ENCODE results near the gene SLC7A5.
"Not testable (repeated sequence)": the region's sequence is repeated elsewhere in the genome, so short reads cannot be mapped to it uniquely, and the experiment has no call there.

SLC7A5 gene

DNA sequence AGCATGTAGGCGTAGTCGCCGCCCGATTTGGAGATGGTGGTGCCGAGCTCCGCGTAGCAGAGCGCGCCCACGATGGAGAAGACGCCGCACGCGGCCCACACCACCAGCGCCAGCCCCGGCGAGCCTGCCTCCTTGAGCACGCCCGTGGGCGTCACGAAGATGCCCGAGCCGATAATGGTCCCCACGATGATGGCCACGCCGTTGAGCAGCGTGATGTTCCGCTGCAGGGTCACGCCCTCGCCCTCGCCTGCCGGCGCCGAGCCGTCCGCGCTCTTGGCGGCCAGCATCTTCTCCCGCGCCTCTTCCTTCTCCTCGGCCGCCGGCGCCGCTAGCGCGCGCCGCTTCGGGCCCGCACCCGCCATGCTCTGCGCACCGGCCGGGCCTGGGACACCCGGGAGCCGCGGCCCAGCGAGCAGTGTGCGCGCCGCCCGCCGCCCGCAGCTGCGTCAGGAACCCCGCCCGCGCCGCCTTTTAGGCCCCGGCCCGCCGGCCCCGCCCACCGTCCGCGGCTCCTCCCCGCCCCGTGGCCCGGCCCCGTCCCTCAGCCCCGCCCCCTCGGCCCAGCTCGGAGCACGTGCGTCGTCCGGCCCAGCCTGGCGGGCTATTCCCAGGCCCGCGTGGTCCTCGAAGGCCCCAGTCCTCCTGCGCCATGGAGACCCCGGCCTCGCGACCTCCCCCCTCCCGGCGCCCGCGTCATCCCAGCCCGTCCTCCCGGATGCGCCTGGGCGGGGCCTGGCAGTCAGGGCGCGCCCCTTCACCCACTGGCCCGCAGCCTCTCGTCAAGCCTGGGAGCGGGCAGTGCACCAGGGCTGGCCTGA, at the start of gene SLC7A5:
SLC7A5 (minus strand) TSS at position 447 of the 818 bp plus-strand sequence; CDS start at position 362, 85 bp downstream.
- peak within 1 kb of the TSS; percentile 55 to 69 for H3K9ac ChIP-seq (ENCODE audit: low read length in 2 of 2)

DNA sequence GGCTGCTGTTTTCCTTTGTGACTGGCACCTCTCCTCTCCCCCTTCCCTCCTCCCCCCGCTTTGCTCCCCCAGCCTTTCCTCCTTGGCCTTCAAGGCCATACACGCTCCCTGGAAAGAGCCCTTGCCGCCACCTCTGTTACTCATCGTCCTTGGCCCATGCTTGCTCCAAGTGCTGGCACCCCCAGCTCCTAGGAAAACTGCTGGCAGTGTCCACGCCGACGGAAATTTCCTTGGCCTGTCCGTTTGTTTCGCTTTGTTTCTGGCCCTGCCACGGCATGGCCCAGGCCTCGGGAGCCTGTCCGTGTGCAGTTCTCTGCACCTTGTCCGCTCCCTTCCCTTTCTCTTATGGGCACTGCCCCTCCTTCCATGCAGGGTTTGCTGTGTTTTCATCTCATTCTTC, 49.0 kb upstream of the SLC7A5 start:
- no peak overlapping the region for H3K27ac ChIP-seq (ENCODE audit: low read length)
- H3K9me3 ChIP-seq (ENCODE audit: control insufficient read depth in 2 of 2, low read length in 2 of 2), result no peaks in the 10 kb centered on the region
- no peak overlapping the region for H3K4me3 ChIP-seq (ENCODE audit: low read length in 2 of 2)
- no peaks in the 10 kb centered on the region for H3K27me3 ChIP-seq (ENCODE audit: control insufficient read depth in 1 of 2, insufficient read depth in 2 of 2, low read length in 2 of 2)
- H3K4me1 ChIP-seq (ENCODE audit: control insufficient read depth, insufficient read depth, low read length), result no peaks in the 10 kb centered on the region
- H3K36me3 ChIP-seq (ENCODE audit: control insufficient read depth in 2 of 2, insufficient read depth in 2 of 2, low read length in 2 of 2), result no peaks in the 10 kb centered on the region
- no peak overlapping the region for H3K9ac ChIP-seq (ENCODE audit: low read length in 2 of 2)

More for the DNA sequence above, at the start of gene SLC7A5:
- not testable (repeated sequence) for H3K27me3 ChIP-seq (ENCODE audit: control insufficient read depth in 1 of 2, insufficient read depth in 2 of 2, low read length in 2 of 2); H3K36me3 ChIP-seq (ENCODE audit: control insufficient read depth in 2 of 2, insufficient read depth in 2 of 2, low read length in 2 of 2); H3K9me3 ChIP-seq (ENCODE audit: control insufficient read depth in 2 of 2, low read length in 2 of 2)
- Histone ChIP-seq H3K4me3 (ENCODE audit: low read length in 2 of 2) (peak within 1 kb of the TSS; percentile 61 to 75), H3K27ac (ENCODE audit: low read length) (peak within 1 kb of the TSS; percentile 49), H3K4me1 (ENCODE audit: control insufficient read depth, insufficient read depth, low read length) (peaks cover 18% of the 10 kb centered on the region)

DNA sequence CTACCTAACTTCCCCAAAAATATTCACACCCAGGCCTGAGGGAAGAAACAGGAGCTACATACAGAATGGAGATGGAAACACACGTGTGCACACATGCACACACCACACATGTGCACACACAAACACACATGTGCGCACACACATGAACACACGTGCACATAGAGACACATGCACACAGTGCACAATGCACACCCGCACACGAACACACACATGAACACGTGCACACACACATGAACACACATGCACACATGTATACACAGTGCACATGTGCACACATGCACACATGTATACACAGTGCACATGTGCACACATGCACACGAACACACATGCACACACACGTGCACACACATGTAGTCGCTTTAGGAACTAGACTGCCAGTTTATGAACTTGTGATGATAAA, 48.2 kb upstream of the SLC7A5 start:
- H3K9me3 ChIP-seq (ENCODE audit: control insufficient read depth in 2 of 2, low read length in 2 of 2), result no peaks in the 10 kb centered on the region
- no peaks in the 10 kb centered on the region for H3K36me3 ChIP-seq (ENCODE audit: control insufficient read depth in 2 of 2, insufficient read depth in 2 of 2, low read length in 2 of 2)
- no peak overlapping the region for H3K4me3 ChIP-seq (ENCODE audit: low read length in 2 of 2)
- no peaks in the 10 kb centered on the region for H3K4me1 ChIP-seq (ENCODE audit: control insufficient read depth, insufficient read depth, low read length)
- H3K27ac ChIP-seq (ENCODE audit: low read length), result no peak overlapping the region
- H3K9ac ChIP-seq (ENCODE audit: low read length in 2 of 2), result no peak overlapping the region
- no peaks in the 10 kb centered on the region for H3K27me3 ChIP-seq (ENCODE audit: control insufficient read depth in 1 of 2, insufficient read depth in 2 of 2, low read length in 2 of 2)

DNA sequence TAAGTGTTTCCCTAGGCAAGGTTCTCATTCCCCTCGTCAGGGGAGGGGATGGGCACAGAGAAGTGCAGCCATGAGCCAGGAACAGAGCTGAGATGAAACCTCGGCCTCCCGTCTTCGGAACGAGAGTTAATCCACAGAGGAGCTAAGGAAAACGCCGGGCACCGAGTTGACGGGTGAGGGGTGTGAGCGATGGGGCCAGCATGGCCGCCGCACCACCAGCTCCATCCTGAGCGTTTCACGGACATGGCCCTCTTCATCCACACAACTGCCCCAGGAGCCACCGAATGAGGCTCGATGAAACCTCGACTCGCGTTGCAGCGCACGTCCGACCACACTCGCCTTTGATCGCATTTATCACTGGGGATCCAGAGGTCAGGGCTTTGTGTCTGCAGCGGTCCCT, 45.5 kb upstream of the SLC7A5 start:
- H3K36me3 ChIP-seq (ENCODE audit: control insufficient read depth in 2 of 2, insufficient read depth in 2 of 2, low read length in 2 of 2), result no peaks in the 10 kb centered on the region
- H3K9ac ChIP-seq (ENCODE audit: low read length in 2 of 2), result no peak overlapping the region
- no peaks in the 10 kb centered on the region for H3K9me3 ChIP-seq (ENCODE audit: control insufficient read depth in 2 of 2, low read length in 2 of 2)
- H3K4me1 ChIP-seq (ENCODE audit: control insufficient read depth, insufficient read depth, low read length), result peaks cover 11% of the 10 kb centered on the region
- no peak overlapping the region for H3K27ac ChIP-seq (ENCODE audit: low read length)
- H3K4me3 ChIP-seq (ENCODE audit: low read length in 2 of 2), result no peak overlapping the region
- H3K27me3 ChIP-seq (ENCODE audit: control insufficient read depth in 1 of 2, insufficient read depth in 2 of 2, low read length in 2 of 2), result no peaks in the 10 kb centered on the region

DNA sequence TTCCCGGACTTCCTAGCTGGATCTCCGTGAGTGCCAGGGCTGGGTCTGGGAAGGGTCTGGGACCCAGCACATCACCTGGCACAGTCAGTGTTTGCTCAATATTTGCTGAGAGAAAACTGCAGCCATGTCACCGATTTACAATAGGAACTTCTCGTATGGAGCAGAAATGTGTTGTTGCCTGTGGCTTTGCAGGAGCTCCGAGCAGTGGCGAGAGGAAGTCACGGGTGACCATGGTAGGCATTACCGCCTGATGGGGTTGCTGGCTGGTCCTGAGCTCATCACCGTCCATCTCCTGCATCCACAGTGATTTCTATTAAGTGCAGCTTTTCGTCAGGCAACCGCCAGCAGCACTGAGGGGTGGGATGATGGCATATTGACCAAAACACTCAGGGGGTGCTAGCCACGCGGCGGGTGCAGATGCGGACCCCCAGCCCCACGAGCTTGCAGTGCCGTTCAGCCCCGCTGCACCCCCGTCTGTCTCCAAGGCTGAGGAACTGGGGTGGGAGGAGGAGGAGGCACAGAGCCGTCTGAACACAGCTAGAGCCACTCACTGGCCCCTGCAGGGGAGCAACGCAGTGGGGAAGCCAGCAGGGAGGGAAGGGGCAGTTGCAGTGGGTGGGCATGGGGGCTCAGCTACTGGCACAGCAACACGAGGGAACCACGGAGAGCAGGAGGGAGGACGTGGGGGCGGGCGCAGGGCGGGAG, 44.9 kb upstream of the SLC7A5 start:
- not testable (repeated sequence) for H3K9ac ChIP-seq (ENCODE audit: low read length in 2 of 2); H3K4me3 ChIP-seq (ENCODE audit: low read length in 2 of 2); H3K9me3 ChIP-seq (ENCODE audit: control insufficient read depth in 2 of 2, low read length in 2 of 2); H3K27me3 ChIP-seq (ENCODE audit: control insufficient read depth in 1 of 2, insufficient read depth in 2 of 2, low read length in 2 of 2); H3K27ac ChIP-seq (ENCODE audit: low read length); H3K36me3 ChIP-seq (ENCODE audit: control insufficient read depth in 2 of 2, insufficient read depth in 2 of 2, low read length in 2 of 2)
- H3K4me1 ChIP-seq (ENCODE audit: control insufficient read depth, insufficient read depth, low read length), result peaks cover 13% of the 10 kb centered on the region

DNA sequence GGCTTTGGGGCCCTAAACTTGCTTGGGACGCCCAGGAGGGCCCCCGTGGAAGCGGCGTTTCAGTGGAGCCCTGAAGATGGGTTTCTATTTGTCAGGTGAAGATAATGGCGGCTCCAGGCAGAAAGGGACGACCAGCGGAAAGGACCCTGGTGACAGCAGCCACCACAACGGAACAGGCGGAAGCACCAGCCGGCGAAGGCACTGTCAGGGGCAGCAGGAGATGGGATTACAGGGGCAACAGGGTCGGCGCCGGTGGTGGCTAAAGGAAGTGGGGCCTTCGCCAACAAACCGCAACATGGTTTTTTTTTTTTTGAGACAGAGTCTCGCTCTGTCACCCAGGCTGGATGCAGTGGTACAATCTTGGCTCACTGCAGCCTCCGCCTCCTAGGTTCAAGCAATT, 43.4 kb upstream of the SLC7A5 start:
- H3K27ac ChIP-seq (ENCODE audit: low read length); H3K27me3 ChIP-seq (ENCODE audit: control insufficient read depth in 1 of 2, insufficient read depth in 2 of 2, low read length in 2 of 2); H3K4me3 ChIP-seq (ENCODE audit: low read length in 2 of 2); H3K9me3 ChIP-seq (ENCODE audit: control insufficient read depth in 2 of 2, low read length in 2 of 2); H3K36me3 ChIP-seq (ENCODE audit: control insufficient read depth in 2 of 2, insufficient read depth in 2 of 2, low read length in 2 of 2); H3K9ac ChIP-seq (ENCODE audit: low read length in 2 of 2): not testable (repeated sequence)
- H3K4me1 ChIP-seq (ENCODE audit: control insufficient read depth, insufficient read depth, low read length), result peaks cover 13% of the 10 kb centered on the region

DNA sequence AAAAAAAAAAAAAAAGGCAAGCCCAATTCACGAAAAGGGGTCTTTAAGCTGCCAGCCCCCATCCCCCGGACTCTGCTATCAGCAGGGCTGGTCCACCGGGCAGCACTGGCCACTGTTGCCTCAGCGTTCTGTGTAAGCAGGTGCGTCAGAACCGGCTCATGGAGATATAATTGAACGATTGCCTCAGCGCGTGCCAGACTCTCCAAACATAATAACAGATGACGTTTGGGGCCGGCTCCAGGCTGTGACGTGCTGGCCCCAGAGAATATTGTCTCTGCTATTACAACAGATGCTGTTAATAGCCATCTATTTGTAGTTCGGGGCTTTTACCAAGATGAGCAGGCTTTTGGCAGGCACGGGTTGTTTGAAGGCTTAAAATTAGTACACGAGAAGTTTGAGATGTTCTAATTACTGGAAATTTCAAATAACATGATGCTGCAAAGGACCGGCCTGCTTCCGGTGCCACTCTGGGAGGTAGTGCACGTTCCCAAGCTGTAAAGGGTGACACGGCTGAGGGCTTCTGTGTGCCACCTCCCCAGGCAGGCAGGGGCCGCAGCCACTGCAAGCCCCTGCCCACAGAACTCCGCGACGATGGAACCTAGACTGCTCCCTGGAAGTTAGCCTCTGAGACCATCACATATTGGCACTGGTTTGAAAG, 41.9 kb upstream of the SLC7A5 start:
- H3K27ac ChIP-seq (ENCODE audit: low read length), result peak overlapping the region; percentile 53
- H3K9ac ChIP-seq (ENCODE audit: low read length in 2 of 2), result peak overlapping the region in 1 of 2 donors; percentile 53
- H3K4me1 ChIP-seq (ENCODE audit: control insufficient read depth, insufficient read depth, low read length), result peaks cover 13% of the 10 kb centered on the region
- H3K27me3 ChIP-seq (ENCODE audit: control insufficient read depth in 1 of 2, insufficient read depth in 2 of 2, low read length in 2 of 2); H3K36me3 ChIP-seq (ENCODE audit: control insufficient read depth in 2 of 2, insufficient read depth in 2 of 2, low read length in 2 of 2); H3K4me3 ChIP-seq (ENCODE audit: low read length in 2 of 2); H3K9me3 ChIP-seq (ENCODE audit: control insufficient read depth in 2 of 2, low read length in 2 of 2): not testable (repeated sequence)

DNA sequence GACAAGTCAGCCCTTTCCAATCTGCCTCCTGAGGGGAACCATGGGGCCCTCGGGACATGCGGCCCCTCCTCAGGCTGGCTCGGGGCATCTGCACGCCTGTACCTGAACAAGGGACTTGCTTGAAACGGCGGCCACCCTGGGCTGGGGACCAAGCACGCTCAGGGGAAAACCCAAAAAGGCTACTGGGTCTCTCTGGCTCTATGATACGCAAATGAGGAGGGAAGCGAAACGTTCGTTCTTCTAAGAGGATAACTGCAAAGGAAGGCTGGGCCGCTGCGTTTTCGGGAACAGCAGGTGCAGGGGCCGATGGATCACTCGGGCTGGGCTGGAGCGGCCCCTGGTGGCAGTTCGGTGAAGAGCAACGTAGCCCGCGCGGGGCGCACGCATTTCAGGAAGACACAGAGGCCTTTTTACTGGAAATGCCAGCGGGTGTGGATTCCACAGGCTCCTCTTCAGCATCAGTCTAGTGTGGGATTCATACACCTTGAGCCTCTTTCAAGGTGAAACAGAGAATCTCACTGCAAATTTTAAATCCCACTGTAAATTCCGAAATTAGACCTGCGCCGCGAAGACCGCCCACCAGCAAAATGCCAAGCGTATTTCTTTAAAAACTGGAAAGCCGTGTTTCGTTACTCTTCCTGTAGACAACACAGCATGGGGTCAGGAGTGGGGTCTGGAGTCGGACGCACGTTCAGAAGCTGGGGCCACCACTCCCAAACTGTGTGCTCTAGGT, 40.1 kb upstream of the SLC7A5 start:
- H3K9ac ChIP-seq (ENCODE audit: low read length in 2 of 2); H3K27ac ChIP-seq (ENCODE audit: low read length); H3K36me3 ChIP-seq (ENCODE audit: control insufficient read depth in 2 of 2, insufficient read depth in 2 of 2, low read length in 2 of 2); H3K4me3 ChIP-seq (ENCODE audit: low read length in 2 of 2); H3K9me3 ChIP-seq (ENCODE audit: control insufficient read depth in 2 of 2, low read length in 2 of 2); H3K27me3 ChIP-seq (ENCODE audit: control insufficient read depth in 1 of 2, insufficient read depth in 2 of 2, low read length in 2 of 2): not testable (repeated sequence)
- peaks cover 13% of the 10 kb centered on the region for H3K4me1 ChIP-seq (ENCODE audit: control insufficient read depth, insufficient read depth, low read length)

DNA sequence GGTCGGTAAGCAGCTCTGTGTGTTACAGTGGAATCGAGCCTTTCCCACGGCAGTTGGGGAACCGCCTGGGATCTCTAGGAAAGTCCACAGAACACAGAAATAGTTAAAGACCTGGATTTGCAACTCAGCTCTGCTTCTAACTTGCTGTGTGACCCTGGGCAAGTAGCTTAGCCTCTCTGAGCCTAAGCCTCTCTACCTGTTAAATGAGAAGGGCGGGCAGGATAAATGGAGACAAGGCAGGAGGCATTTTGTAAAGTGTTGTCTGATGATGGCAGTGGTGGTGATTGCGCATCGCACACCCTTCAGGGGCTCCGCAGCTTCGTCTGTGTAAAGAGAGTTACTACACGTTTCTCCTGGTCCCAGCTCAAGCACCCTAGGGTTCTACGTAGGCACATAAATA, 38.8 kb upstream of the SLC7A5 start:
- not testable (repeated sequence) for H3K27me3 ChIP-seq (ENCODE audit: control insufficient read depth in 1 of 2, insufficient read depth in 2 of 2, low read length in 2 of 2); H3K36me3 ChIP-seq (ENCODE audit: control insufficient read depth in 2 of 2, insufficient read depth in 2 of 2, low read length in 2 of 2); H3K9ac ChIP-seq (ENCODE audit: low read length in 2 of 2); H3K9me3 ChIP-seq (ENCODE audit: control insufficient read depth in 2 of 2, low read length in 2 of 2); H3K27ac ChIP-seq (ENCODE audit: low read length); H3K4me3 ChIP-seq (ENCODE audit: low read length in 2 of 2)
- peaks cover 13% of the 10 kb centered on the region for H3K4me1 ChIP-seq (ENCODE audit: control insufficient read depth, insufficient read depth, low read length)

DNA sequence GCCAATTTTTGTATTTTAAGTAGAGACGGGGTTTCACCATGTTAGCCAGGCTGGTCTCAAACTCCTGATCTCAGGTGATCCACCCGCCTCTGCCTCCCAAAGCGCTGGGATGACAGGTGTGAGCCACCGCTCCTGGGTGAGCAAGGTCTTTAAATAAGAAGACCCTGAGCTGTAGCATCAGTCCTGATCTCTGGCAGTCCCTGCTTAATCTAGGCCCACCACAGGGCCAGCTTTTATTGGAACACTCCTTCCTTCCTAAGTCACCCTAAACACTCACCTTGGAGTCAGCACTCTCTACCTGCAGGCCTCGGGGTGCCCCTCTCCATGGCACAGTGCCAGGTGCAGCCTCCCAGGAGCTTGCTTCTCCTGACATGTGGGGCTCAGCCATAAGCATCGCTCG, 36.2 kb upstream of the SLC7A5 start:
- H3K27ac ChIP-seq (ENCODE audit: low read length), result not testable (repeated sequence)

More for the DNA sequence above, 36.2 kb upstream of the SLC7A5 start:
- H3K9ac ChIP-seq (ENCODE audit: low read length in 2 of 2); H3K27me3 ChIP-seq (ENCODE audit: control insufficient read depth in 1 of 2, insufficient read depth in 2 of 2, low read length in 2 of 2); H3K4me1 ChIP-seq (ENCODE audit: control insufficient read depth, insufficient read depth, low read length); H3K4me3 ChIP-seq (ENCODE audit: low read length in 2 of 2); H3K9me3 ChIP-seq (ENCODE audit: control insufficient read depth in 2 of 2, low read length in 2 of 2); H3K36me3 ChIP-seq (ENCODE audit: control insufficient read depth in 2 of 2, insufficient read depth in 2 of 2, low read length in 2 of 2): not testable (repeated sequence)

Data from stomach smooth muscle (tissue), 2 donors.